PFSK-1 (cell line): Measurements from ENCODE around the gene ENO1.

Experiments used
- POLR2AphosphoS5 ChIP-seq: IDR thresholded peaks from 2 replicates; pipeline ENCODE4 v1.6.1; 2012; ENCODE audit warnings: low read depth, mild to moderate bottlenecking, control low read depth, low read length, moderate library complexity
- SIN3A ChIP-seq: IDR thresholded peaks from 2 replicates; pipeline ENCODE4 v1.6.1; 2012; ENCODE audit warnings: mild to moderate bottlenecking, low read length, moderate library complexity, borderline replicate concordance; ENCODE audit not compliant: insufficient read depth
- TF ChIP-seq, protein P1 (sequence below), 2 experiments: IDR thresholded peaks; 2 replicates each; pipeline versions ENCODE4 v1.6.1 to v1.8.0; 2011 to 2012; ENCODE audit warnings: low read depth in 2 of 2, low read length in 2 of 2, control low read depth in 1 of 2, inconsistent platforms in 1 of 2, mild to moderate bottlenecking in 1 of 2, moderate library complexity in 1 of 2; ENCODE audit not compliant: insufficient read depth in 1 of 2

DNA sequence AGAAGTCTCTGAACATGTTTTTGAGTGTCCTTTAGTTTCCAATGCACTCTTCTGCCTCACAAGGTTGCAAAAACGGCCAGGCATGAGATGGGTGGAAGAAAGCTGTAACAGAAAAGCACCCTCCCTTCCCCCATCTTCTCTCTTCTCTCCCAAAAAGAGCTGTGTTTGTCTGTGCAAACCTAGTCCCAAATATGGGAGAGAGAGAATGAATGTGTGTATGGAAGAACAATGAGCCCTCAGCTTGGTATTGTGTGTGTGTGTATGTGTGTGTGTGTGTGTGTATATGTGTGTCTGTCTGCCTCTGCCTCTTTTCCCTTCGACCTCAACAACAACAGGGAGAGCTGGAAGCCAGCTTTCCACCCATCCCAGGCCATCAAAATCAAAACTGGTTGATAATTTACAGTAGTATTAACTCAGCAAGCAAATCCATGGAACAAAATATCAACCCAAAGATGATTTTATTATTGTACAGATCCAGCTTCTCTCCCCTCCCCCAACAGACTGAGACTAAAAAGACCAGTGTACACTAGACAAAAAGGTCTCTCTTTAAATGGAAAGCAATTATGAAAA, 62.8 kb downstream of the ENO1 start:
- TF ChIP-seq, protein P1, sequence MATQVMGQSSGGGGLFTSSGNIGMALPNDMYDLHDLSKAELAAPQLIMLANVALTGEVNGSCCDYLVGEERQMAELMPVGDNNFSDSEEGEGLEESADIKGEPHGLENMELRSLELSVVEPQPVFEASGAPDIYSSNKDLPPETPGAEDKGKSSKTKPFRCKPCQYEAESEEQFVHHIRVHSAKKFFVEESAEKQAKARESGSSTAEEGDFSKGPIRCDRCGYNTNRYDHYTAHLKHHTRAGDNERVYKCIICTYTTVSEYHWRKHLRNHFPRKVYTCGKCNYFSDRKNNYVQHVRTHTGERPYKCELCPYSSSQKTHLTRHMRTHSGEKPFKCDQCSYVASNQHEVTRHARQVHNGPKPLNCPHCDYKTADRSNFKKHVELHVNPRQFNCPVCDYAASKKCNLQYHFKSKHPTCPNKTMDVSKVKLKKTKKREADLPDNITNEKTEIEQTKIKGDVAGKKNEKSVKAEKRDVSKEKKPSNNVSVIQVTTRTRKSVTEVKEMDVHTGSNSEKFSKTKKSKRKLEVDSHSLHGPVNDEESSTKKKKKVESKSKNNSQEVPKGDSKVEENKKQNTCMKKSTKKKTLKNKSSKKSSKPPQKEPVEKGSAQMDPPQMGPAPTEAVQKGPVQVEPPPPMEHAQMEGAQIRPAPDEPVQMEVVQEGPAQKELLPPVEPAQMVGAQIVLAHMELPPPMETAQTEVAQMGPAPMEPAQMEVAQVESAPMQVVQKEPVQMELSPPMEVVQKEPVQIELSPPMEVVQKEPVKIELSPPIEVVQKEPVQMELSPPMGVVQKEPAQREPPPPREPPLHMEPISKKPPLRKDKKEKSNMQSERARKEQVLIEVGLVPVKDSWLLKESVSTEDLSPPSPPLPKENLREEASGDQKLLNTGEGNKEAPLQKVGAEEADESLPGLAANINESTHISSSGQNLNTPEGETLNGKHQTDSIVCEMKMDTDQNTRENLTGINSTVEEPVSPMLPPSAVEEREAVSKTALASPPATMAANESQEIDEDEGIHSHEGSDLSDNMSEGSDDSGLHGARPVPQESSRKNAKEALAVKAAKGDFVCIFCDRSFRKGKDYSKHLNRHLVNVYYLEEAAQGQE (IDR thresholded peaks at IDR 0.05; ENCODE audit: insufficient read depth in 1 of 2, low read depth in 2 of 2, low read length in 2 of 2) = no peak
- TF ChIP-seq POLR2AphosphoS5 (no peak), SIN3A (no peak; the same call in 1 of the 2 replicates)
